SU-DHL-6 (cell line): ENCODE measurements around the gene HBQ1.
"Not testable (repeated sequence)": the region's sequence is repeated elsewhere in the genome, so short reads cannot be mapped to it uniquely, and the experiment has no call there.

ENCODE experiments used
- H2AFZ ChIP-seq: fragments of 200-600 bp; sonication (generic); 2 replicates; pipeline ENCODE4 v1.6.1; 2014; ENCODE audit warnings: low read depth, mild to moderate bottlenecking, moderate library complexity, mixed read lengths, antibody characterized with exemption, low read length; ENCODE audit not compliant: severe bottlenecking
- H3F3A ChIP-seq: fragments of 200-600 bp; shearing (Covaris generic); 2 replicates; pipeline ENCODE4 v1.6.0; 2016; ENCODE audit warnings: antibody characterized with exemption, mild to moderate bottlenecking; ENCODE audit not compliant: insufficient read depth
- H3K27ac ChIP-seq: fragments of 200-600 bp; sonication (generic); 2 replicates; pipeline ENCODE4 v1.5.1; 2016; ENCODE audit warnings: low read depth, mild to moderate bottlenecking, low read length, moderate library complexity, mixed read lengths
- H3K27me3 ChIP-seq: fragments of 200-600 bp; sonication (generic), shearing (Covaris generic); 2 replicates; pipeline ENCODE4 v1.6.0; 2014; ENCODE audit warnings: mild to moderate bottlenecking, low read length
- H3K36me3 ChIP-seq: fragments of 200-600 bp; sonication (generic); 2 replicates; pipeline ENCODE4 v1.6.1; 2014; ENCODE audit warnings: mild to moderate bottlenecking, low read length, mixed read lengths
- H3K4me2 ChIP-seq: fragments of 300-600, 200-600 bp; shearing (Covaris generic), sonication (generic); 2 replicates; pipeline ENCODE4 v1.6.0; 2014; ENCODE audit warnings: low read length, low read depth, mild to moderate bottlenecking; ENCODE audit not compliant: poor library complexity, severe bottlenecking
- H3K4me3 ChIP-seq: fragments of 200-600 bp; sonication (generic); 2 replicates; pipeline ENCODE4 v1.5.1; 2014; ENCODE audit warnings: antibody characterized with exemption, low read length, mild to moderate bottlenecking, mixed read lengths; ENCODE audit not compliant: insufficient read depth, poor library complexity, severe bottlenecking
- H3K79me2 ChIP-seq: fragments of 200-600 bp; sonication (generic); 2 replicates; pipeline ENCODE4 v1.6.1; 2014; ENCODE audit warnings: mild to moderate bottlenecking, low read length, moderate library complexity; ENCODE audit not compliant: insufficient read depth
- H3K9ac ChIP-seq: fragments of 200-600 bp; sonication (generic); 2 replicates; pipeline ENCODE4 v1.7.0; 2014; ENCODE audit warnings: mild to moderate bottlenecking, low read length
- H3K9me2 ChIP-seq: fragments of 200-600 bp; sonication (generic); replicated peaks from 2 replicates; pipeline ENCODE4 v1.6.1; 2014; ENCODE audit warnings: low read length; ENCODE audit not compliant: insufficient read depth
- H3K9me3 ChIP-seq: fragments of 200-600 bp; sonication (generic); 2 replicates; pipeline ENCODE4 v1.6.1; 2014; ENCODE audit warnings: low read length, mixed read lengths; ENCODE audit not compliant: insufficient read depth
- H4K20me1 ChIP-seq: fragments of 200-600 bp; sonication (generic); 2 replicates; pipeline ENCODE4 v1.6.1; 2014; ENCODE audit warnings: low read depth, mild to moderate bottlenecking, antibody characterized with exemption, low read length, moderate library complexity, mixed read lengths
- EZH2phosphoT487 ChIP-seq: fragments of 200-600 bp; sonication (generic), shearing (Covaris generic); conservative IDR thresholded peaks from 2 replicates; pipeline ENCODE4 v1.6.1; 2018; ENCODE audit warnings: mild to moderate bottlenecking, antibody characterized with exemption, low read length, moderate library complexity, mixed read lengths
- TF ChIP-seq, protein P1 (sequence below): fragments of 200-600 bp; sonication (generic); IDR thresholded peaks from one replicate; pipeline ENCODE4 v1.5.1; 2017; ENCODE audit warnings: antibody characterized with exemption, mild to moderate bottlenecking, low read length, moderate library complexity; ENCODE audit not compliant: insufficient read depth, poor library complexity, severe bottlenecking

HBQ1 gene

DNA sequence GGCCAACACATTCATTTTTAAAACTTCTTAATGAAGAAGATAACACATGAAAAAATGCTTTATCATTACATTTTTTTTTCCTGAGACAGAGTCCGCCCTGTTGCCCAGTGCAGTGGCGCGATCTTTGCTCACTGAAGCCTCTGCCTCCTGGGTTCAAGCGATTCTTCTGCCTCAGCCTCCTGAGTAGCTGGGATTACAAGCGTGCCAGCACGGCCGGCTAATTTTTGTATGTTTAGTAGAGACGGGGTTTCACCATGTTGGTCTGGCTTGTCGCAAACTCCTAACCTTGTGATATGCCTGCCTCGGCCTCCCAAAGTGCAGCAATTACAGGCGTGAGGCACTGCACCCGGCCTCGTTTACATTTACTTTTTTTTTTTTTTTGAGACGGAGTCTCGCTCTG is 13.2 kb downstream of the HBQ1 start:
- Histone ChIP-seq H3K4me3 (no peak overlapping the region), H3K9ac (no peak overlapping the region), H2AFZ (no peak overlapping the region), H3K9me2 (no peaks in the 10 kb centered on the region), H3K27ac (no peak overlapping the region), H4K20me1 (no peaks in the 10 kb centered on the region), H3F3A (no peaks in the 10 kb centered on the region), H3K36me3 (0 out of 2 replicates have a peak, but pooled peaks cover 3% of the 10 kb centered on the region), H3K9me3 (no peaks in the 10 kb centered on the region), H3K79me2 (no peaks in the 10 kb centered on the region), H3K27me3 (no peaks in the 10 kb centered on the region), H3K4me2 (no peak overlapping the region)
- TF ChIP-seq, protein P1, sequence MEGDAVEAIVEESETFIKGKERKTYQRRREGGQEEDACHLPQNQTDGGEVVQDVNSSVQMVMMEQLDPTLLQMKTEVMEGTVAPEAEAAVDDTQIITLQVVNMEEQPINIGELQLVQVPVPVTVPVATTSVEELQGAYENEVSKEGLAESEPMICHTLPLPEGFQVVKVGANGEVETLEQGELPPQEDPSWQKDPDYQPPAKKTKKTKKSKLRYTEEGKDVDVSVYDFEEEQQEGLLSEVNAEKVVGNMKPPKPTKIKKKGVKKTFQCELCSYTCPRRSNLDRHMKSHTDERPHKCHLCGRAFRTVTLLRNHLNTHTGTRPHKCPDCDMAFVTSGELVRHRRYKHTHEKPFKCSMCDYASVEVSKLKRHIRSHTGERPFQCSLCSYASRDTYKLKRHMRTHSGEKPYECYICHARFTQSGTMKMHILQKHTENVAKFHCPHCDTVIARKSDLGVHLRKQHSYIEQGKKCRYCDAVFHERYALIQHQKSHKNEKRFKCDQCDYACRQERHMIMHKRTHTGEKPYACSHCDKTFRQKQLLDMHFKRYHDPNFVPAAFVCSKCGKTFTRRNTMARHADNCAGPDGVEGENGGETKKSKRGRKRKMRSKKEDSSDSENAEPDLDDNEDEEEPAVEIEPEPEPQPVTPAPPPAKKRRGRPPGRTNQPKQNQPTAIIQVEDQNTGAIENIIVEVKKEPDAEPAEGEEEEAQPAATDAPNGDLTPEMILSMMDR = no peak
- TF ChIP-seq EZH2phosphoT487 = no peak

DNA sequence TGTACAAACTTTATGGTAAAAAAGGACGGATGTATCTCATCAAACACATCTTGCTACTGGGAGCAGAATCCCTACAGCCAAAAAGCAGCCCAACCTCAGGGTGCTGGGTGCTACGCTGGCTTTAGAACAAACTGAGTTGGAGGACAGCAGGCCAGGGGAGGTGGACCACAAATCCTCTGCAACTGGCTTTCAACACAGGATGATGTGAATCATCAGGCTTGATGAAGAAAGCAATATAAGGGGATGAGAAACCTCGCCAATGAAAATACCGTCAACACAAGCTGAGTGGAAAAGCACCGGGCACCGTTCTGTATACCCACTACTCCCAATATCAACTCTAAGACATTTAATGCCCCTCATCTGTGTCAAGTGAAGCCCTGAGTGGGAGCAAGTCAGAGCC is 14.3 kb downstream of the HBQ1 start:
- no peaks in the 10 kb centered on the region for H3F3A ChIP-seq
- H3K9me3 ChIP-seq = no peaks in the 10 kb centered on the region
- H3K27me3 ChIP-seq = no peaks in the 10 kb centered on the region
- H2AFZ ChIP-seq = no peak overlapping the region
- no peaks in the 10 kb centered on the region for H3K79me2 ChIP-seq
- no peaks in the 10 kb centered on the region for H4K20me1 ChIP-seq
- no peaks in the 10 kb centered on the region for H3K9me2 ChIP-seq
- peaks cover 9% of the 10 kb centered on the region; the same call in 1 of the 2 replicates for H3K36me3 ChIP-seq
- H3K9ac ChIP-seq = no peak overlapping the region
- TF ChIP-seq, protein P1 = no peak
- TF ChIP-seq EZH2phosphoT487 = no peak
- no peak overlapping the region for H3K4me2 ChIP-seq
- H3K4me3 ChIP-seq = no peak overlapping the region
- H3K27ac ChIP-seq = no peak overlapping the region

DNA sequence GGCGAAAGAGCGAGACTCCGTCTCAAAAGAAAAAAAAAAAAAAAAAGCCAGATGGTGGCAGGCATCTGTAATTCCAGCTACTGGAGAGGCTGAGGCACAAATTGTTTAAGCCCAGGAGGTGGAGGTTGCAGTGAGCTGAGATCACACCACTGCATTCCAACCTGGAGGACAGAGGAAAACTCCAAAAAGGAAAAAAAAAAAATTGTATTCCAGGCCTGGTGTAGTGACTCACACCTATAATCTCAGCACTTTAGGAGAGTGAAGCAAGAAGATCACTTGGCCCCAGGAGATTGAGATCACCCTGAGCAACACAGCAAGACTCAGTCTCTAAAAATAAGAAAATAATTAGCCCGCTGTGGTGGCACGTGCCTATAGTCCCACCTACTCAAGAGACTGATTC is 20.1 kb downstream of the HBQ1 start:
- Histone ChIP-seq H3K79me2 (no peaks in the 10 kb centered on the region), H3K36me3 (peaks cover 13% of the 10 kb centered on the region; the same call in 1 of the 2 replicates), H4K20me1 (no peaks in the 10 kb centered on the region), H3K27me3 (no peaks in the 10 kb centered on the region), H3K9me2 (no peaks in the 10 kb centered on the region), H3K27ac (no peak overlapping the region), H3K9ac (no peak overlapping the region), H3K4me3 (no peak overlapping the region), H3K4me2 (no peak overlapping the region), H2AFZ (no peak overlapping the region), H3F3A (no peaks in the 10 kb centered on the region), H3K9me3 (no peaks in the 10 kb centered on the region)
- TF ChIP-seq, protein P1 = no peak
- TF ChIP-seq EZH2phosphoT487 = no peak

DNA sequence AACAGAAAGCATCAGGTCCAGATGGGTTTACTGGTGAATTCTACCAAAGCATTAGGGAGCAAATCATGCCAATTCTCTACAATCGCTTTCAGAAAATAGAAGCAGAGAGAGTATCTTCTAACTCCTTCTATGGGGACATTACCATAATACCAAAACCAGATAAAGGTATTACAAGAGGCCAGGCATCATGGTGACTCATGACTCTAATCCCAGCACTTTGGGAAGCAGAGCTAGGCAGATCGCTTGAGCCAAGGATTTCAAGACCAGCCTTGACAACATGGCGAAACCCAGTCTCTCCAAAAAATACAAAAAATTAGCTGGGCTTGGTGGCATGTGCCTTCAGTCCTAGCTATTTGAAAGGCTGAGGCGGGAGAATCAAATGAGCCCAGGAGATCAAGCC is 23.0 kb downstream of the HBQ1 start:
- Histone ChIP-seq H3K27me3 (no peaks in the 10 kb centered on the region), H4K20me1 (no peaks in the 10 kb centered on the region), H2AFZ (no peak overlapping the region), H3K4me2 (no peak overlapping the region), H3K4me3 (no peak overlapping the region), H3F3A (no peaks in the 10 kb centered on the region), H3K79me2 (no peaks in the 10 kb centered on the region), H3K9me3 (no peaks in the 10 kb centered on the region), H3K9ac (no peak overlapping the region), H3K36me3 (peaks cover 26% of the 10 kb centered on the region; the same call in 1 of the 2 replicates), H3K9me2 (no peaks in the 10 kb centered on the region), H3K27ac (no peak overlapping the region)
- TF ChIP-seq EZH2phosphoT487 = no peak
- TF ChIP-seq, protein P1 = no peak

DNA sequence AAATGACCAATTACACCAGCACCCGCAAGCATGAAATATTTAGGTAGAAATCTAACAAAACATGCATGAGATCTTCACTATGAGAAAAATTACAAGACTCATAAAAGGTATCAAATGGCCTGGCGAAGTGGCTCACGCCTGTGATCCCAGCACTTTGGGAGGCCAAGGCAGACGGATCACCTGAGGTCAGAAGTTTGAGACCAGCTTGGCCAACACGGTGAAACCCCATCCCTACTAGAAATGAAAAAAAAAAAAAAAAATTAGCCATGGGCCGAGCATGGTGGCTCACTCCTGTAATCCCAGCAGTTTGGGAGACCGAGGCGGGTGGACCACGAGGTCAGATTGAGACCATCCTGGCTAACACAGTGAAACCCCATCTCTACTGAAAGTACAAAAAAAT is 23.8 kb downstream of the HBQ1 start:
- peaks cover 21% of the 10 kb centered on the region; the same call in 1 of the 2 replicates for H3K36me3 ChIP-seq
- not testable (repeated sequence) for H3K9ac ChIP-seq, H2AFZ ChIP-seq, H3F3A ChIP-seq, H3K27ac ChIP-seq, H3K27me3 ChIP-seq, H3K4me3 ChIP-seq, H3K9me3 ChIP-seq, H3K9me2 ChIP-seq, H4K20me1 ChIP-seq, H3K4me2 ChIP-seq, H3K79me2 ChIP-seq
